ENCODE measurements around the gene ZSWIM9. TPM values are rescaled to one million over a fixed set of nuclear protein-coding genes. Genes with fewer than 3 reads are reported as not detected.

The ZSWIM9 gene
- total RNA-seq, 1 donor from 2014 or later: 6.7 TPM

DNA sequence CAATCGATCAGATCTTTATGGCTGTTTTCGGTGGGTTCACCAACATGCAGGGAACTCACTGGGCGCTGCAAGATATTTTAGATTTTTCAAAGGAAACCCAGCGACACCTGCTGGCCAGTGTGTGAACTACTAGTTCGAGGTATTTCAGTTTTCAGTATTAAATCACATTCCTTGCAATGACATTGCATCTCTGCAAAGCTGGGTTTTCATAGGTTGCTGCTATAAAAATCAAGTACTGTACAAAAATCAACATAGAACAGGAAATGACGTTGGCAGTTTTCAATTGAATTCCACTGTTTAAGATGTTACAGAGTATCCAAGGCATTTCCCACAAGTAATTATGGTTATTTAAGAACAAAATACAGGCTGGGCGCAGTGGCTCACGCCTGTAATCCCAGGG, 17.9 kb upstream of the ZSWIM9 start:
- Mint-ChIP-seq H3K9me3 (ENCODE audit: unreplicated experiment) (peaks cover 8% of the 10 kb centered on the region), H3K27me3 (ENCODE audit: unreplicated experiment) (no peaks in the 10 kb centered on the region), H3K27ac (ENCODE audit: unreplicated experiment) (no peak overlapping the region), H3K36me3 (ENCODE audit: unreplicated experiment) (no peaks in the 10 kb centered on the region), H3K4me1 (ENCODE audit: low read depth, unreplicated experiment) (no peaks in the 10 kb centered on the region), H3K4me3 (ENCODE audit: unreplicated experiment) (no peak overlapping the region)
- TF ChIP-seq, protein P1, sequence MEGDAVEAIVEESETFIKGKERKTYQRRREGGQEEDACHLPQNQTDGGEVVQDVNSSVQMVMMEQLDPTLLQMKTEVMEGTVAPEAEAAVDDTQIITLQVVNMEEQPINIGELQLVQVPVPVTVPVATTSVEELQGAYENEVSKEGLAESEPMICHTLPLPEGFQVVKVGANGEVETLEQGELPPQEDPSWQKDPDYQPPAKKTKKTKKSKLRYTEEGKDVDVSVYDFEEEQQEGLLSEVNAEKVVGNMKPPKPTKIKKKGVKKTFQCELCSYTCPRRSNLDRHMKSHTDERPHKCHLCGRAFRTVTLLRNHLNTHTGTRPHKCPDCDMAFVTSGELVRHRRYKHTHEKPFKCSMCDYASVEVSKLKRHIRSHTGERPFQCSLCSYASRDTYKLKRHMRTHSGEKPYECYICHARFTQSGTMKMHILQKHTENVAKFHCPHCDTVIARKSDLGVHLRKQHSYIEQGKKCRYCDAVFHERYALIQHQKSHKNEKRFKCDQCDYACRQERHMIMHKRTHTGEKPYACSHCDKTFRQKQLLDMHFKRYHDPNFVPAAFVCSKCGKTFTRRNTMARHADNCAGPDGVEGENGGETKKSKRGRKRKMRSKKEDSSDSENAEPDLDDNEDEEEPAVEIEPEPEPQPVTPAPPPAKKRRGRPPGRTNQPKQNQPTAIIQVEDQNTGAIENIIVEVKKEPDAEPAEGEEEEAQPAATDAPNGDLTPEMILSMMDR (IDR thresholded peaks at IDR 0.05; ENCODE audit: partially characterized antibody, unreplicated experiment): peak; percentile 96
- peak; percentile 74 for DNase-seq

DNA sequence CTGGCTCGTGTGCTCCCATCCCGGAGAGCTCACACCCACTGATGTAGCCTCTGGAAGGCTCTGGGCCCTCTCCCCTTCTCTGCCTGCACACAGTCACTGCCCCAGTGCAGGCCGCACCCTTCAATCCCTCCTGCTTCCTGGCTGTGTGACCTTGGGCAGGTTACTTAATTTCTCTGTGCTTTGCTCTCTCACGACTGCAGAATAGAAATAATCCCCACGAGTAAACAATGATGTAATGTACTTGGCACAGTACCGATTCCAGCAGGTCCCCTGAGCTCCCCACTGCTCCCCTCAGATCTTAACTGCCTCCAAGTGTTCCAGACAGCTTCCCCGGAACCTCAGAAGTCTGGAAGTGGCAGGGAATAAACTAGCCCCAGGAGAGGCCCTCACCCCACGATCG, 16.5 kb upstream of the ZSWIM9 start:
- Mint-ChIP-seq H3K36me3 (ENCODE audit: unreplicated experiment) (no peaks in the 10 kb centered on the region), H3K4me3 (ENCODE audit: unreplicated experiment) (no peak overlapping the region), H3K4me1 (ENCODE audit: low read depth, unreplicated experiment) (no peaks in the 10 kb centered on the region), H3K9me3 (ENCODE audit: unreplicated experiment) (peaks cover 8% of the 10 kb centered on the region), H3K27ac (ENCODE audit: unreplicated experiment) (no peak overlapping the region), H3K27me3 (ENCODE audit: unreplicated experiment) (no peaks in the 10 kb centered on the region)
- TF ChIP-seq, protein P1 (IDR thresholded peaks at IDR 0.05; ENCODE audit: partially characterized antibody, unreplicated experiment): no peak
- DNase-seq: no peak

DNA sequence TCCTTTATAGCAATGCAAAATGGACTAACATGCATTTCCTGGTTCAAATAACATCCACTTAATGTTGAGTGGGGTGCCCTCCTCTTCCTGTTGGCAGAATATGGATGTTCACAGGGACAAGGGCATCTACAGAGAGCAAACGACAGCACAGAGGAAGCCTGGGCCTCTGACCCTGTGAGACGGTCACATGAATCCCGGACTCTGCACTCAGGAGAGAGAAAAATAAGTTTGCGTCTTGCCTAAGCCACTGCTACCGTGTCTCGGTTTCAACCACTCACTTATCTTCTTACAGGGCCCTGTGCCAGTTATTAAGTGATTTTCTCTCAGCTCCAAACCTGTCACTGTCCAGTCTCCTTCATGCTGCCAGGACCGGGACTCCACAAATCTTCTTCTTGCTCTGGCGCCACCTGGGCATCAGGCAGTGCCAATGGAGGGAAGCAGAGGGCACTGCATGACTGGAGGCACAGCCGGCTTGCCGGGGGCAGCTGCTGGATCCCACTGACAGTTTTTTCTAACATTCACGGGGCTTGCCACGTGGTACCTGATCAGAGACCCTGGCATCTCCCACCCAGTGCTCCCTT, 12.2 kb upstream of the ZSWIM9 start:
- Mint-ChIP-seq H3K9me3 (ENCODE audit: unreplicated experiment) (peaks cover 9% of the 10 kb centered on the region), H3K36me3 (ENCODE audit: unreplicated experiment) (no peaks in the 10 kb centered on the region), H3K4me3 (ENCODE audit: unreplicated experiment) (no peak overlapping the region), H3K27me3 (ENCODE audit: unreplicated experiment) (peaks cover 2% of the 10 kb centered on the region), H3K4me1 (ENCODE audit: low read depth, unreplicated experiment) (no peaks in the 10 kb centered on the region), H3K27ac (ENCODE audit: unreplicated experiment) (no peak overlapping the region)
- TF ChIP-seq, protein P1 (IDR thresholded peaks at IDR 0.05; ENCODE audit: partially characterized antibody, unreplicated experiment): no peak
- no peak for DNase-seq

DNA sequence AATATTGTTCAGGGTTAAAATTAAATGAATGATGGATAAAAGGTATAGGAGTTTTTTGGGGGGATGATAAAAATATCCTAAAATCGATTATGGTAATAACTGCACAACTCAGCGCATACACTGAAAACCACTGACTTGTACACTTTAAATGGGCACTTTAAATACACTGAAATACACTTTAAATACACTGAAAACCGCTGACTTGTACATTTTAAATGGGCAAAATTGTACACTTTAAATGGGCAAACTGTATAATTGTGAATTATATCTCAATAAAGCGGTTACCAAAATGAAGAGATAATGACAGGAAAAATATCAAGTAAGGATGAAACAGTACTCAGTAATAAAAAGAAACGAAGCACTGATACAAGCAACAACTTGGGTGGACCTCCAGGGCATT, 1.8 kb upstream of the ZSWIM9 start:
- H3K9me3 Mint-ChIP-seq (ENCODE audit: unreplicated experiment): peaks cover 4% of the 10 kb centered on the region
- peaks cover 3% of the 10 kb centered on the region for H3K4me1 Mint-ChIP-seq (ENCODE audit: low read depth, unreplicated experiment)
- DNase-seq: no peak
- H3K27ac Mint-ChIP-seq (ENCODE audit: unreplicated experiment): no peak overlapping the region
- peaks cover 9% of the 10 kb centered on the region for H3K27me3 Mint-ChIP-seq (ENCODE audit: unreplicated experiment)
- peak overlapping the region; percentile 97 for H3K4me3 Mint-ChIP-seq (ENCODE audit: unreplicated experiment)
- H3K36me3 Mint-ChIP-seq (ENCODE audit: unreplicated experiment): peaks cover 5% of the 10 kb centered on the region
- TF ChIP-seq, protein P1 (IDR thresholded peaks at IDR 0.05; ENCODE audit: partially characterized antibody, unreplicated experiment): no peak

DNA sequence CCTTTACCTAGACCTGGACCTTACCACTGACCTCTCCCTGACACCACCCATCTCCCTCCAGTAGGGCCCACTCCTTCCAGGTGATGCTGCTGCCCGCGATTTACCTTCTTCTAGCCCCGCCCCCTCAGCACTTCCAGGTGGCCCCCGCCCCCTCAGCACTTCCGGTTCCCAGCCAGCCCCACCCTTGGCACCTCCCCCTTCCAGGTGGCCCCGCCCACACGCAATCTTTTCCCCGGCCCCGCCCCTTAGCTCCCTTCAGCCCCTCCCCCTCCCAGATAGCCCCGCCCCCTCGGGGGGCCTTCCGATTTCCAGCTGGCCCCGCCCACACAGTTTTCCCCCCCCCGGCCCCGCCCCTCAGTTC, 922 bp upstream of the ZSWIM9 start:
- H3K4me1 Mint-ChIP-seq (ENCODE audit: low read depth, unreplicated experiment): peaks cover 3% of the 10 kb centered on the region
- H3K36me3 Mint-ChIP-seq (ENCODE audit: unreplicated experiment): peaks cover 5% of the 10 kb centered on the region
- peak overlapping the region; percentile 97 for H3K4me3 Mint-ChIP-seq (ENCODE audit: unreplicated experiment)
- peak; percentile 88 for DNase-seq
- peak overlapping the region; percentile 59 for H3K27ac Mint-ChIP-seq (ENCODE audit: unreplicated experiment)
- H3K9me3 Mint-ChIP-seq (ENCODE audit: unreplicated experiment): peaks cover 4% of the 10 kb centered on the region
- TF ChIP-seq, protein P1 (IDR thresholded peaks at IDR 0.05; ENCODE audit: partially characterized antibody, unreplicated experiment): no peak
- H3K27me3 Mint-ChIP-seq (ENCODE audit: unreplicated experiment): peaks cover 9% of the 10 kb centered on the region
